ENCODE data around the gene FREM2.

- TF ChIP-seq, protein P1, sequence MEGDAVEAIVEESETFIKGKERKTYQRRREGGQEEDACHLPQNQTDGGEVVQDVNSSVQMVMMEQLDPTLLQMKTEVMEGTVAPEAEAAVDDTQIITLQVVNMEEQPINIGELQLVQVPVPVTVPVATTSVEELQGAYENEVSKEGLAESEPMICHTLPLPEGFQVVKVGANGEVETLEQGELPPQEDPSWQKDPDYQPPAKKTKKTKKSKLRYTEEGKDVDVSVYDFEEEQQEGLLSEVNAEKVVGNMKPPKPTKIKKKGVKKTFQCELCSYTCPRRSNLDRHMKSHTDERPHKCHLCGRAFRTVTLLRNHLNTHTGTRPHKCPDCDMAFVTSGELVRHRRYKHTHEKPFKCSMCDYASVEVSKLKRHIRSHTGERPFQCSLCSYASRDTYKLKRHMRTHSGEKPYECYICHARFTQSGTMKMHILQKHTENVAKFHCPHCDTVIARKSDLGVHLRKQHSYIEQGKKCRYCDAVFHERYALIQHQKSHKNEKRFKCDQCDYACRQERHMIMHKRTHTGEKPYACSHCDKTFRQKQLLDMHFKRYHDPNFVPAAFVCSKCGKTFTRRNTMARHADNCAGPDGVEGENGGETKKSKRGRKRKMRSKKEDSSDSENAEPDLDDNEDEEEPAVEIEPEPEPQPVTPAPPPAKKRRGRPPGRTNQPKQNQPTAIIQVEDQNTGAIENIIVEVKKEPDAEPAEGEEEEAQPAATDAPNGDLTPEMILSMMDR (IDR thresholded peaks at IDR 0.05): no peak
- TF ChIP-seq POLR2A (IDR thresholded peaks at IDR 0.05): no peak
Measured at GRCh38 chr13:38848360-38848759, 161.5 kb downstream of the FREM2 start.
